ENCODE data around the gene STXBP5.

STXBP5 gene

DNA sequence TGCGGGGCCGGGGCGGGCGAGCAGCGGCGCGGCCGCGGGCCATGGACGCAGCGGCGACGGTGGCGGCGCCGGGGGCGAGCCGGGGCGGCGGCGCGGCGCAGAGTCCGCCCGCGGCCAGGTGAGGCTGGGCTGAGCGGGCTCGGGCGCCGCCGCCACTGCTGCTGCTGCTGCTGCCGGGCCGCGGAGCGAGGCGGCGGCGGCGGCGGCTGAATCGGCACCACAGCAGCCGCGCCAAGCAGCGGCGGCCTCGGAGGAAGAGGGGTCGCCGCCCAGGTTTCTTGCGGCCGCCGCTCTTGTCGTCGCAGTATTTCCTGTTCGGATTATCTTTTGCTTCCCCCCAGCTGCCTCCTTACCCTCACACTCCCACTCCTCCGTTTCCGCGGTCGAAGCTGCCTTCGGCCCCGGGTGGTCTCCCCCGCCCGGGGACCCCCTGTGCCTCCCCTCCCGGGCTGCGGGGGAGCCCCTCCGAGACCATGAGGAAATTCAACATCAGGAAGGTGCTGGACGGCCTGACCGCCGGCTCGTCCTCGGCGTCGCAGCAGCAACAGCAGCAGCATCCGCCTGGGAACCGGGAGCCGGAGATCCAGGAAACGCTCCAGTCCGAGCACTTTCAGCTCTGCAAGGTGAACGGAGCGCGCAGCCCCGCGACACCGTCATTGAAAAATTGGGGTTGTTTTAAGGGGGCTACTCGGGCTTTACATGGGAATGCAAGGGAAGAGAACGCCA is at the start of gene STXBP5:
Gene STXBP5 (plus strand): TSS at position 358 of the 726 bp plus-strand sequence. CDS start 116 bp downstream, at position 474.
- no peak for DNase-seq

- no peak for DNase-seq
Measured at GRCh38 chr6:147154454-147154853, 49.8 kb upstream of the STXBP5 start.

- DNase-seq: no peak
Measured at GRCh38 chr6:147156218-147156617, 48.0 kb upstream of the STXBP5 start.

DNA sequence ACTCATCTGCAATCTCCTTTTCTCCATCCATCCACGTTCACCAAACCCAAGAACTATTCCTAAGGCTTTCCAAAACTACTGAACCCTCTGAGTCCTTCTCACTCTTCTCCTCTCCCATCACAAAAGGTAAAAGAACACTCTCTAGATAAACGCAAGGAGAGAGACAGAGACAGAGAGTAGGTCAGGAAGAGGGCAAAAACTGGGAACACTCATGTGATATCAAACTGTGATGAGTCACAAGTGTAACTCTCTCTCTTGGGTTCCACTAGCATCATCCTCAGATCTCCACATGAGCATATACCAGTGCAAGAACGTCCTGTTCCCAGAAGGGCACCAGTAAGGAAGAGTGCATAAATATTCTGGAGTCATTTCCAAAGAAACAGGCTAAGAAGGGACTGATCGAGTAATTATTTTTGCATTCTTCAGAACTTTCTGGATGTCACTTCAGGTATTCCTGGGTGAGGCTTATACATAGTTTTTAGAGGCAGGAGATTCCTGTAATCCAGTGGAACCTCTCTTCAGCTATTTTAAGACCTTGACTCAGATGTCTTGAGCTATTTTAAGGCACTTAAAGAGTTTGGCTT is 47.3 kb upstream of the STXBP5 start:
- DNase-seq: no peak

- DNase-seq: no peak
Measured at GRCh38 chr6:147157930-147158329, 46.3 kb upstream of the STXBP5 start.

GRCh38 chr6:147158881-147159280 is 45.3 kb upstream of the STXBP5 start:
- no peak for DNase-seq

GRCh38 chr6:147159536-147160374 is 44.5 kb upstream of the STXBP5 start:
- no peak for DNase-seq

- DNase-seq: no peak
Measured at GRCh38 chr6:147160593-147160992, 43.6 kb upstream of the STXBP5 start.

DNA sequence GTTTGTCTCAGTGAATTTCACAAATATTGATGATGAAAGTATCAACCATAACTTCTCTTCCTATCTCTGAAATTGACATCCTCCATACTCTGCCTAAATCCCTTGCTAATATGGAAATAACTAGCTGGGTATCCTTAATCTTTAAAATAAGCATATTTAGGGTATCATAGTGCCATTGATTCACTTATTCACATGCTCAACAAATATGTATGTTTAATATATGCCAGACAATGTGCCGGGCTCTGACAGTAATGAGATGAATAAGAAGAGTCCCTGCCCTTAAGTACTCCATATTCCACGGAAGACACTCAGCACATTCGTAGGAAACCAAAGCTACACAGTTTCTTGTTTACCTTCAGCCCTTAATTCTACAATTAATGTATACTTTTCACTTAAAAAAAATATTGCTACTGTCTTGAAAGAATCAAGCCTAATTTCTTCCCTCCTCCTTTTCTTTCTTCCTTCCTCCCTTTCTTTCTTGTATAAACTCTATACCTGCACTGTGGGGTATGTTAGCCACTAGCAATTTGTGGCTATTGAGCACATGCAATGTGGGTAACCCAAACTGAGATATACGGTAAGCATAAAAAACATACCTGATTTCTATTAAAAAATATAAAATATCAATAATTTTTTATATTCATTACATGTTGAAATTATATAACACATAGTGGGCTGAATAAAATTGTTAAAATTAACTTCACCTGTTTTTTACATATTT is 42.8 kb upstream of the STXBP5 start:
- DNase-seq: no peak

- DNase-seq: no peak
Measured at GRCh38 chr6:147161974-147162495, 42.2 kb upstream of the STXBP5 start.

- no peak for DNase-seq
Measured at GRCh38 chr6:147164761-147165160, 39.5 kb upstream of the STXBP5 start.

- DNase-seq: no peak
Measured at GRCh38 chr6:147166360-147166944, 37.8 kb upstream of the STXBP5 start.

- no peak for DNase-seq
Measured at GRCh38 chr6:147166992-147167391, 37.2 kb upstream of the STXBP5 start.

GRCh38 chr6:147167576-147168461 is 36.4 kb upstream of the STXBP5 start:
- DNase-seq: no peak

- DNase-seq: no peak
Measured at GRCh38 chr6:147169529-147169928, 34.7 kb upstream of the STXBP5 start.

DNA sequence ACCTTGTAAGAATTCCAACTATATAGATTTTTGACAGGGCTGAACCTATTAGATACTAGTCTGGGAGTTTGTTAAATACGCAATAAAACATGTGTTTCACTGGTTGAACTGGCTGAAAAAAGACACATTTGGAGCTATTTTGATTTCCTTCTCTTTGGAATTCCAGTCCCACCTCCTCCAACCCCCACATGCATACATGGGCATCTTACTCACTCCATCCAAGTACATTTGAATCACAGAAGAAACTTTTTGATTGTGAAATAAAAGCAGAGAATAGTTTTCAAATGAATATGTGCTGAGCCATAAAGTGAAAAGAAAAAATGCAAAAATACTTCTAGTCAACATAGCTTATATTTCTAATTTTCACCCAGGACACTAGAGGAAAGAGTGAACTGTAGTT is 33.9 kb upstream of the STXBP5 start:
- no peak for DNase-seq

GRCh38 chr6:147173140-147173539 is 31.1 kb upstream of the STXBP5 start:
- DNase-seq: no peak

- no peak for DNase-seq
Measured at GRCh38 chr6:147173675-147174308, 30.4 kb upstream of the STXBP5 start.

GRCh38 chr6:147176795-147177194 is 27.4 kb upstream of the STXBP5 start:
- DNase-seq: no peak

DNA sequence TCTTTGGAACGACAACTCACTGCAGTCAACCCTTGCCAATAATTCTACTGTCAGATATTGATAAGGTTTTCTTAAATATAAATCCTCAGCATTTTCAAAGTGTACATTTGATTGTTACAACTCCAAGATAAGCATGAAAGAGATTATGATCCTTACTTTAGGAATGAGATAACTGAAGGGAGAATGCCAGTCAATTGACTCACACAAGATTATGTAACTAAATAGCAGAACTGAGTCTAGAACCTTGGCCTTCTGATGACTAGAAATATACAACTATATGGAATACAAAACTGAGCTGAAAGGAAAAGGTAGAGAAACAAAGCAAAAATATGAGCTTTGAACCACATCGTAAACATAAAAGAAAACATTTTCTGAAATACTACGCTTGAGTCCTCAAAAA is 26.9 kb upstream of the STXBP5 start:
- DNase-seq: no peak

DNA sequence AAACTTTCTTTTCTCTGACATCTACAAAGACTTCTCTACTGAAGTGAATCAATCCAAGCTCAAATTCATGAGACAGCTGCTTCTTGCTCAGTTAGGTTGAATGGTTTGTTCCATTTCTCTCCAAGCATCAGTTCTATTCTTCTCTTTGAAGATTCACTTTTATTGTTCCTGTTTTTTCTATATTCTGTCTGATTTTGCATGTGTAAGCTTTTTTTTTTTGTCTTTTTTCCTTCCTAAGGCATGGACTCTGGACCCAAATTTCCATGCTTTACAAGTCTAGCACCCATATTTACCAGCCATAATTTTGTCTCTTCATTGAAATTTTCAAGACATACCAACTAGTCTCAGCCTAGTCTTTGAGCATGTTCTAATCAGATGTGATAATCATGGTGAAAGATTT is 25.9 kb upstream of the STXBP5 start:
- no peak for DNase-seq

Data from NCI-H510A (cell line).